ENCODE results near the gene SLC1A3.

SLC1A3 gene

DNA sequence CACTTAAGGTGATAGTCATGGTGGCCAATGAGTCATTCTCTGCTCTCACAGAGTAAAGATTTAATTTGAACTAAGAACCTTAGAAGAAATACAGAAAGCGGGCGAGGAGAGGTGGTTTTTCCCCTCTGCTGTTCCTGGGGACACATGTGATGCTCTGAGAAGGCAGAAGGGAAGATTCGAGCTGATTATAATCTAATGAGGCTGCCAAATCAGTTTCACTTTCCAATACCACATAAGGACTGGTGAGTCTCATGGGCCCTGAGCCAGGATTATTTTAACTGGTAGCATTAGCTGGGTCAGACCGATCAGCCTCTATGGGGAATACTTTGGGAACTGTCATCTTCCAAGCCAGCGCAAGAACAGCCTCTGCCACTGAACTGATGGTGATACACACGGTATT, 116.5 kb downstream of the SLC1A3 start:
- no peak for FAIRE-seq

DNA sequence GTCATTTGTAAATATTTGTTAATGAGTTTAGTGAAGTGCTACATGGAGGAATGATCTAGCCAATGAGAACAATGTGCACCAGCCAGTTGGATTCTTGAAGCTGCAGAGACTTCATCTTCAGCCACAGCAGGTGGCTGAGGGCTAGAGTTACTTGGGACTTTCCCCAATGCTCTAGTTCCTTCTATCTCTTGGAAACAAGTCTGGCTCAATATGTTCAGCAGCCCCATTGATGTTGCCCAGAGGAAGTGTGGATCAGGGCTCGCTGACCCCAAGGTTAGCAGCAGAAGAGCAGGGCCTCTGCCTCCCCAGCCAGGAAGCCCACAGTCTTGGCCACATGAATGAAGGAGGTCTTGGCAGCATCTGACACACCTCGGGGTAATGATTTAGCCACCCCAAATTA, 117.5 kb downstream of the SLC1A3 start:
- FAIRE-seq = no peak

GRCh38 chr5:36724467-36725332, 118.3 kb downstream of the SLC1A3 start:
- no peak for FAIRE-seq

DNA sequence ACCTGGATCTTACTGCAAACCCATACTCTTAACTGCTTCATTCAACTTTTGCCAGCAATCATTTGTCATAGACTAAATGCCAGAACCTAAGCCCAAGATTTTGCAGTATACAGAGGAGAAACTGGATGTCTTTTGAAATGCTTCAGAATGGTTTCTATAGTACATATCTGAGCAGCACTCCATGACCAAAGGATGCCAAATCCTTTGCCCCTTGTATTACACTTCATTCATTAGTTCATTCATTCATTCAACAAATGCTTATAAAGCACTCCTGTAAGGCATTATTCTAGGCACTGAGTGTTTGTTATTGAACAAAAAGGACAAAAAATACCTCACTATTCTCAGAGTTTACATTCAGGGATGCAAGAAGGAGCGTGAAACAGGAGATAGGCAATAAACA, 119.9 kb downstream of the SLC1A3 start:
- FAIRE-seq = no peak

DNA sequence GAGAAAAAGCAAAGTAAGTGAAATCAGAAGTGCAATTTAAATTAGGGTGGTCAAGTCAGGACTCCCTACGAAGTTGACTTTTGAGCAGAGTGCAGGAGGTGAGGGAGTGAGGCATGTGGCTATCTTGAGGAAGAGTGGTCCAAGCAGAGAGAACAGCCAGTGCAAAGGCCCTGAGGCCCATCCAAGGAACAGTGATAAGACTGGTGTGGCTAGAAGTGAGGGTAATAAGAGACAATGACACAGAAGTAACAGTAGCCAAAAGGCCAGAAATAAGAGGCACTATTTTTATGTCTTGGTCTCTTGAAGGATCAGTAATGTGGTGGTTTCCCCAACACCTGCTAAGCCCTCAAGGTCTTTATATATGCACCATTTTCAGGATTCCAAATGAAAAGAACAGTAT, 120.4 kb downstream of the SLC1A3 start:
- no peak for FAIRE-seq

GRCh38 chr5:36728697-36729543, 122.5 kb downstream of the SLC1A3 start:
- peak; percentile 48 for FAIRE-seq

DNA sequence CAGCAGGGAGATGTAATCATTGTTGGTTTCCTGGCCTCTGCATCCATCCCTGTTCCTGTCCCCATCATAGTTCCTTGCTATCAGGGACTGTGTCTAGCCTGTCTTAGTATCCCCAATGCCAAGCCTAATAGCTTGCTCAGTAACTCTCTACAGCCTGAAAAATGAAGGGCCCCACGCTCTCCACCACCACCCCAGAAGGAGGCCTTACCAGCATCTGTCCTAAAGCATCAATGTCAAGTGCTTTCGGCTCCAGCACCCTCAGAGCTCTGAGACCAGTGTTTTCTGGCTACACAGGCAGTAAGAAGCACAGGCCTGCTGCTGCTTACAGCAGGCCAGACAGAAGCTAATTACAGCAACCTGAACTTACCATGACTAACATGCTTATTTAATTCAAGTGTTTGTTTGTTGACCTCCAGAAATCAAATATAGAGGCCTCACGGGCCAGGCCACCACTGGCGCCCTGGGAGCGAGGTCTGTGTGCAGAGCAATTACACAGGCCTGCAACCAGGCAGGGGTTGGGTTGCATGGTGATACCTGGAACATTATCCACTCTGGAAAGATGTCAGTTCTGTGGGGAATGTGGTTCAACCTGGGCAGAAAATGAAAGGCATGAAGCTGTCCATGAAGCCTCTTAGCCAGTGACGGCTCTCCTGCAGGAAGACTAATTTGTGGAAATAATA, 124.3 kb downstream of the SLC1A3 start:
- no peak for FAIRE-seq

GRCh38 chr5:36733183-36733582, 126.8 kb downstream of the SLC1A3 start:
- FAIRE-seq = no peak

DNA sequence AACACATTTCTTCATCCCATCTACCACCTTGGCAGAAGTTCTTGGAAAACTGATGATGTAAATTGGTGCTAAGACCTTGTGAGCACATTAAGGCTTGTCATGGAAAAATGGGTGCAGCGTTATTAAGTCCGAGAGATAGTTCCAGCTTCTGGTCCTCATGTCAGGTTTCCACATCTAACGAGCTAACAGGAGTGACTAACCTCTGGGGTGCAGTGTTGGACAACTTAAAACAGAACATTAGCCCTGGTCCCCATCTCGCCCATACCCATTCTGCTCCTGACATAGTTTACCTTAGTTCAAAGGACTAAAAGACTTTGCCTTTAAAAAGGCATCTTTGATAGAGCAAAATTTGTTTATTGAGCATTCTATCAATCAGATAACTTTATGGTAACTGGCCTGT, 128.0 kb downstream of the SLC1A3 start:
- FAIRE-seq = no peak

DNA sequence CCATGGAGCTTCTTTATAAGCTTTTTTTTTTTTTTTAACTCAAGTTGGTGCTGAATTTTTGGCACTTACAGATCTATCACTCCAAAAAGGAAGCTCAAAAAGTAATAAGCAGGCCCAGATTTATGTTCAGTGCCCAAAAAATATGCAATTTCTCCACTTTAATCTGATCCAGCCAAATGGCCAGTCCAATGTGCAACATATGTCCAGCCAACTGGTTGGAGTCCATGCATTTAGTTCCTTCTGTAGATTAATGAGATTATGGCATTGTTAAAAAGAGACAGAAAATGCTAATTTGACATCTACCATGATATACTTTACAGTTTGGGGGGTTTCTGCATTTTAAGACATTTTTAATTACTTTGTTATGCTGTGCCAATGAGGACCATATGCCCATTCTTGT, 129.5 kb downstream of the SLC1A3 start:
- no peak for FAIRE-seq

All from TTC549 (cell line).